Astrocyte of the spinal cord (primary cell): ENCODE measurements around the gene TTLL5.
"Not testable (repeated sequence)": the region's sequence is repeated elsewhere in the genome, so short reads cannot be mapped to it uniquely, and the experiment has no call there.

Experiments
- DNase-seq: peaks from one replicate; pipeline ENCODE4 v3.0.0; 2011; ENCODE audit warnings: low read depth, low spot score
- H3K4me3 ChIP-seq: 2 replicates; pipeline ENCODE4 v1.5.1; 2011; ENCODE audit warnings: low read depth, mild to moderate bottlenecking, low read length, moderate library complexity
- in situ Hi-C: cut with HindIII; loops from 2 replicates; pipeline ENCODE4 v1.10.0; 2017; ENCODE audit warnings: low sequenced_read_pairs
- TF ChIP-seq, protein P1 (sequence below): IDR thresholded peaks from 2 replicates; pipeline ENCODE4 v1.5.1; 2012; ENCODE audit warnings: low read depth, mild to moderate bottlenecking, low read length, inconsistent platforms

The TTLL5 gene

DNA sequence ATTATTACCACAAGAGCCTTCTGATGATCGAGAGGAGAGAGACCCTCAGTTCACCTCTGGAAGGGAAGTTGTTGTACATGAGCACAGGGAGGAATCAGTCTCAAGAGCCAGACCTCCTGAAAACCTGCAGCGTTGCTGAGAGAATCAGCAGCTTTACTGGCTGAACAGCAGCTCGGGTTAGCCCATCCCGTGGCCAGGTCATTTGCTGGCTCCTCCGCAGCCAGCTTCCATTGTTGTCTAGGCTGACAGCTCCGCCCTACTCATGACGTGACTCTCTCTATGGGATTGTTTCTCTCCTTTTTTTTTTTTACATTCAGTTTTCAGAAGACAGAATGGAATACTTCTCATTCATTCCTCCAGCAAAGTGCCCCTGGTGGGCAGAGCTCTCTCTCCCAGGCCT lies 250.8 kb downstream of the TTLL5 start:
- in situ Hi-C loops = no loop called here
- TF ChIP-seq, protein P1, sequence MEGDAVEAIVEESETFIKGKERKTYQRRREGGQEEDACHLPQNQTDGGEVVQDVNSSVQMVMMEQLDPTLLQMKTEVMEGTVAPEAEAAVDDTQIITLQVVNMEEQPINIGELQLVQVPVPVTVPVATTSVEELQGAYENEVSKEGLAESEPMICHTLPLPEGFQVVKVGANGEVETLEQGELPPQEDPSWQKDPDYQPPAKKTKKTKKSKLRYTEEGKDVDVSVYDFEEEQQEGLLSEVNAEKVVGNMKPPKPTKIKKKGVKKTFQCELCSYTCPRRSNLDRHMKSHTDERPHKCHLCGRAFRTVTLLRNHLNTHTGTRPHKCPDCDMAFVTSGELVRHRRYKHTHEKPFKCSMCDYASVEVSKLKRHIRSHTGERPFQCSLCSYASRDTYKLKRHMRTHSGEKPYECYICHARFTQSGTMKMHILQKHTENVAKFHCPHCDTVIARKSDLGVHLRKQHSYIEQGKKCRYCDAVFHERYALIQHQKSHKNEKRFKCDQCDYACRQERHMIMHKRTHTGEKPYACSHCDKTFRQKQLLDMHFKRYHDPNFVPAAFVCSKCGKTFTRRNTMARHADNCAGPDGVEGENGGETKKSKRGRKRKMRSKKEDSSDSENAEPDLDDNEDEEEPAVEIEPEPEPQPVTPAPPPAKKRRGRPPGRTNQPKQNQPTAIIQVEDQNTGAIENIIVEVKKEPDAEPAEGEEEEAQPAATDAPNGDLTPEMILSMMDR = no peak
- DNase-seq = peak; percentile 55

DNA sequence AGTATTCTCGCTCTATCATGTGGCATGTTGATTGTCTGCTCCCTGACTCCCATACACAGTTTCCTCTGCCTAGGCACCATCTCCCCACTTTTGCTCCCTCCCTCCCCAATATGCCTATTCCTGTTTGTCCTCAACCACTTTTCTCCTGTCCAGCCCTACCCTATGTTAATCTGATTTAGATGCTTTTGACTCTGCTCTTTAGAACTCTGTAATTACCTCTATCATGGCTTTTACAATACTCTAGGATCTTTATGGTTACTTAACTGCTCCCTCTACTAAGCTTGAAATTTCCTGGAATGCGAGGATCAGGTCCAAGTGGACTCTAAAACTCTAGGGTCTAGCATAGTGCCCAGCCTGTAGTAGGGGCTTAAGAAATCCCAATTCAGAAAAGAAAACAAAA lies 252.1 kb downstream of the TTLL5 start:
- no peak overlapping the region for H3K4me3 ChIP-seq
- in situ Hi-C loops = no loop called here
- TF ChIP-seq, protein P1 = no peak
- DNase-seq = no peak

More for the DNA sequence above, 250.8 kb downstream of the TTLL5 start:
- H3K4me3 ChIP-seq = no peak overlapping the region

DNA sequence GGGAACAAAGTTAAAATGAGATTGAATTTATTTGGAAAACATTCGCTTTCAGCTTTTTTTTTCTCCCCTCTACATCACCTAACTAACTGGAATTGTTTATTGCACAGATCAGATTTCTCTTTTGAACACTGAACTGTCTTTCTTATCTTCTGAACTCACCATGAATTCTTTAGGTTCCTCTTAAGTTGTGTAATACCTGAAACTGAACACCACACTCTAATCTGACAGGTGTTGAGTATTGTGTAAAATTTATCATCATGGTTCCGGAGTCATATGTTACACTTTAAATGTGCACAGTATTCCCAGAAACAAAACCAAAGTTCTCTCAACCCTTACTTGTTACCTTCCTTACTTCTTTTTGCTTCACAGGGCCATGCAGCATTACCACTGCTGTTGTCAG lies 254.0 kb downstream of the TTLL5 start:
- TF ChIP-seq, protein P1 = no peak
- DNase-seq = no peak
- H3K4me3 ChIP-seq = no peak overlapping the region
- in situ Hi-C loops = no loop called here

DNA sequence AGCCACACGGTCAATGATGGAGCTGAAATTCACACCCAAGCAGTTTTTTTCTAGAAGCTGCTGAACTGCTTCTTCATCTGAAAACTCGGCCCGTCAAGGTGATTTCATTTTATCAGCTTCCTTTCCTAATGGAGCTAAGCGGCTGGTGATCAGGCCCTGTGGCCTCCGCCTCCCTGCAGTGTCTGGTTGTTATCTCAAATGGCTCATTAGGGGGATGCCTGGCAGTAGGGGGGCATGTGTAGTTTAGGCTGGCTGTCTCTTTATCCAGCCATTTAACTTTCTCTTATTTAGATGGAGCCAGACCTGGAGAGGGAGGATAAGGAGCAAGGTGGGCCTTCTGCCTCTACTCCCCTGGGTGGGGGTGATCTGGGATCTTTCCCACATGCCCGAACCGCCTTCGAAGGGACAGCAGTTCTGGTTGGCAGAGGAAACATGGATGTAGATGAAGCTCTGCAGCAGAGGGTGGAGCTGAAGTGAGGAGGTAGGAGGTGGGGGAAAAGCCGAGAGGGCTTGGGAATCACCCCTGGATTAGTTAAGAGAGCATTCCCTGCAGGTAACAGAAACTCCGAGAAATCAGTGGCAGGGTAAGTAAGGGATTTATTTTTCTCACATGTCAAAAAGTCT lies 256.4 kb downstream of the TTLL5 start:
- TF ChIP-seq, protein P1 = no peak
- DNase-seq = no peak
- in situ Hi-C loops = no loop called here
- H3K4me3 ChIP-seq = no peak overlapping the region

DNA sequence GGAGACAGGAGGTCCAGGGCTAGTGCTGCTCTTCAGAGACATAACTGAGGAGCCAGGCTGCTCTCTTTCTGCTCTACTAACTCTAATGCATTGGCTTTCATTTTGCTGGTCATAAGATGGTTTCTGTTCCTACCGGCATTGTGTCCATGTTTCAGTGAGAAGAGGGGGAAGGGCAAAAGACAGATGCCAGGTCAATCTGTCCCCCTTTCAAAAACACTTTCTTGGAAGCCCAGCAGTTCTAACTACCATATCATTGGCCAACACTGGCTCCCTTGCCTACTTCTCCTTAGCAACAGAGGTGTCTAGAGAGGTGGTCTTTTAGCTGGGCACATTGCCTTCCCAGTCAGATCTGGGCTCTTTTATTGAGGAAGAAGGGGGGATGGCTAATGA lies 256.9 kb downstream of the TTLL5 start:
- H3K4me3 ChIP-seq = no peak overlapping the region
- DNase-seq = no peak
- TF ChIP-seq, protein P1 = no peak
- in situ Hi-C loops = no loop called here

DNA sequence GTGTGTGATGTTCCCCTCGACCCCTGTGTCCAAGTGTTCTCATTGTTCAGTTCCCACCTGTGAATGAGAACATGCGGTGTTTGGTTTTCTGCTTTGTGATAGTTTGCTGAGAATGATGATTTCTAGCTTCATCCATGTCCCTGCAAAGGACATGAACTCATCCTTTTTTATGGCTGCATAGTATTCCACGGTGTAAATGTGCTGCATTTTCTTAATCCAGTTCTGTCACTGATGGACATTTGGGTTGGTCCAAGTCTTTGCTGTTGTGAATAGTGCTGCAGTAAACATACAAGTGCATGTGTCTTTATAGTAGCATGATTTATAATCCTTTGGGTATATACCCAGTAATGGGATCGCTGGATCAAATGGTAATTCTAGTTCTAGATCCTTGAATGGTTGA lies 259.4 kb downstream of the TTLL5 start:
- in situ Hi-C loops, DNase-seq, H3K4me3 ChIP-seq: not testable (repeated sequence)

DNA sequence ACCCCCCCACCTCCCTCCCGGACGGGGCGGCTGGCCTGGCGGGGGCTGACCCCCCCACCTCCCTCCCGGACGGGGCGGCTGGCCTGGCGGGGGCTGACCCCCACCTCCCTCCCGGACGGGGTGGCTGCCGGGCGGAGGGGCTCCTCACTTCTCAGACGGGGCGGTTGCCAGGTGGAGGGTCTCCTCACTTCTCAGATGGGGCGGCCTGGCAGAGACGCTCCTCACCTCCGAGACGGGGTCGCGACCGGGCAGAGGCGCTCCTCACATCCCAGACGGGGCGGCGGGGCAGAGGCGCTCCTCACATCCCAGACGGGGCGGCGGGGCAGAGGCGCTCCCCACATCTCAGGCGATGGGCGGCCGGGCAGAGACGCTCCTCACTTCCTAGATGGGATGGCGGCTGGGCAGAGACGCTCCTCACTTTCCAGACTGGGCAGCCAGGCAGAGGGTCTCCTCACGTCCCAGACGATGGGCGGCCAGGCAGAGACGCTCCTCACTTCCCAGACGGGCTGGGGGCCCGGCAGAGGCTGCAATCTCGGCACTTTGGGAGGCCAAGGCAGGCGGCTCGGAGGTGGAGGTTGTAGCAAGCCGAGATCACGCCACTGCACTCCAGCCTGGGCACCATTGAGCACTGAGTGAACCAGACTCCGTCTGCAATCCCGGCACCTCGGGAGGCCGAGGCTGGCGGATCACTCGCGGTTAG lies 264.2 kb downstream of the TTLL5 start:
- H3K4me3 ChIP-seq, DNase-seq, in situ Hi-C loops: not testable (repeated sequence)
